Fibroblast of lung (primary cell): Measurements from ENCODE around the gene ANO3. TPM values are rescaled to one million over a fixed set of nuclear protein-coding genes. Genes with fewer than 3 reads are reported as not detected.

Experiments
- DNase-seq, 2 donors: peaks; one replicate each; pipeline versions ENCODE4 v3.0.0 to v3.0.0-alpha.2; 2010; ENCODE audit warnings: low read depth in 2 of 2
- H2AFZ ChIP-seq: 2 replicates; pipeline ENCODE4 v1.5.1; 2012; ENCODE audit warnings: low read length, control low read depth, inconsistent platforms
- H3K27ac ChIP-seq: 2 replicates; pipeline ENCODE4 v1.5.1; 2011; ENCODE audit warnings: low read length, control low read depth; ENCODE audit not compliant: insufficient read depth
- H3K27me3 ChIP-seq: 2 replicates; pipeline ENCODE4 v1.5.1; 2011; ENCODE audit warnings: mild to moderate bottlenecking, low read length; ENCODE audit not compliant: control insufficient read depth, insufficient read depth
- H3K36me3 ChIP-seq: 2 replicates; pipeline ENCODE4 v1.5.1; 2011; ENCODE audit warnings: low read length; ENCODE audit not compliant: control insufficient read depth, insufficient read depth
- H3K4me1 ChIP-seq: 2 replicates; pipeline ENCODE4 v1.5.1; 2011; ENCODE audit warnings: low read length; ENCODE audit not compliant: control insufficient read depth, insufficient read depth; ENCODE audit errors: extremely low read depth
- H3K4me2 ChIP-seq: 2 replicates; pipeline ENCODE4 v1.5.1; 2011; ENCODE audit warnings: low read length, control low read depth; ENCODE audit not compliant: insufficient read depth; ENCODE audit errors: extremely low read depth
- H3K4me3 ChIP-seq, 4 experiments: fragments of 200-600 bp in 1 of 4; sonication (generic) in 1 of 4; replicated peaks in 1 of 4; 2 replicates each; pipeline ENCODE4 v1.5.1; 2011 to 2016; ENCODE audit warnings: low read length in 4 of 4, low read depth in 3 of 4, mild to moderate bottlenecking in 3 of 4, control low read depth in 2 of 4, inconsistent platforms in 1 of 4, mixed read lengths in 1 of 4; ENCODE audit not compliant: insufficient read depth in 1 of 4; ENCODE audit errors: control extremely low read depth in 1 of 4
- H3K79me2 ChIP-seq: 2 replicates; pipeline ENCODE4 v1.5.1; 2012; ENCODE audit warnings: mild to moderate bottlenecking, low read length, inconsistent platforms; ENCODE audit not compliant: control insufficient read depth, insufficient read depth
- H3K9ac ChIP-seq: 2 replicates; pipeline ENCODE4 v1.5.1; 2011; ENCODE audit warnings: mild to moderate bottlenecking, low read length, control low read depth; ENCODE audit not compliant: insufficient read depth
- H3K9me3 ChIP-seq: 2 replicates; pipeline ENCODE4 v1.5.1; 2012; ENCODE audit warnings: low read depth, low read length; ENCODE audit not compliant: control insufficient read depth, insufficient read depth
- H4K20me1 ChIP-seq: 2 replicates; pipeline ENCODE4 v1.5.1; 2011; ENCODE audit warnings: low read length; ENCODE audit not compliant: control insufficient read depth, insufficient read depth; ENCODE audit errors: extremely low read depth
- CTCF ChIP-seq, 2 donors: IDR thresholded peaks in 1 of 2; conservative IDR thresholded peaks in 1 of 2; 1 replicate in 1 of 2; 2 replicates in 1 of 2; pipeline ENCODE4 v1.5.1; 2011 to 2012; ENCODE audit warnings: low read length in 2 of 2, control low read depth in 1 of 2, inconsistent platforms in 1 of 2, low read depth in 1 of 2, mild to moderate bottlenecking in 1 of 2
- EZH2 ChIP-seq: IDR thresholded peaks from 2 replicates; pipeline ENCODE4 v1.5.1; 2012; ENCODE audit warnings: low read length, control low read depth, mild to moderate bottlenecking; ENCODE audit errors: missing control alignments
- polyA plus RNA-seq, 2 donors: library from polyadenylated mRNA; depleted of rRNA in 1 of 2; stranded (reverse) in 1 of 2; unstranded in 1 of 2; fragments of >200 nt; gene quantifications; 2 replicates each; pipeline ENCODE4 v1.2.1, GENCODE V29; 2011 to 2012; ENCODE audit warnings: missing spikeins in 1 of 2
- total RNA-seq: library from RNA; depleted of rRNA; stranded (reverse); fragments of >200 nt; gene quantifications from 2 replicates; pipeline ENCODE4 v1.2.1, GENCODE V29; 2014

Gene ANO3
- total and polyA plus RNA-seq, 2 donors (not counting 1 experiment from before 2014, with no cell fraction given), result 2.2 to 5.1 TPM

DNA sequence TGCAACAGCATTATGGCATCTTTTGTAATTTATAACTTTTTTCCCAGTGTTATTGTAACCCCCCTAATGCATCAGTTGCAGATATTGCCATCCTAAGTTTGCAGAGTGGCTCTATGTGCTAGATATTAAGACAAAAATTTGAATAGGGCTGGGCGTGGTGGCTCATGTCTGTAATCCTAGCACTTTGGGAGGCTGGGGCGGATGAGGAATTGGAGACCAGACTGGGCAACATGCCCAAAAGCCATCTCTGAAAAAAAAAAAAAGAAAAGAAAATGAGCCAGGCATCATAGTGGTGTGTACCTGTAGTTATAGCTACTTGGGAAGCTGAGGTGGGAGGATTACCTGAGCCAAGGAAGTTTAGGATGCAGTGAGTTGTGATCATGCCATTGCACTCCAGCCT is 290.3 kb downstream of the ANO3 start:
- H4K20me1 ChIP-seq, result no peaks in the 10 kb centered on the region
- no peak overlapping the region for H3K9ac ChIP-seq
- TF ChIP-seq EZH2, result no peak
- TF ChIP-seq CTCF (conservative IDR thresholded peaks at IDR 0.05 in 1 of 2, IDR thresholded peaks at IDR 0.05 in 1 of 2; ENCODE audit: low read depth in 1 of 2, low read length in 2 of 2), result no peak
- H3K9me3 ChIP-seq, result no peaks in the 10 kb centered on the region
- H3K4me3 ChIP-seq, result no peak overlapping the region
- no peaks in the 10 kb centered on the region for H3K36me3 ChIP-seq
- H3K4me2 ChIP-seq, result no peak overlapping the region
- no peak for DNase-seq
- no peak overlapping the region for H3K27ac ChIP-seq
- H3K79me2 ChIP-seq, result no peaks in the 10 kb centered on the region
- no peaks in the 10 kb centered on the region for H3K27me3 ChIP-seq
- H3K4me1 ChIP-seq, result no peaks in the 10 kb centered on the region
- no peak overlapping the region for H2AFZ ChIP-seq

- Histone ChIP-seq H3K27ac (no peak overlapping the region), H3K9me3 (no peaks in the 10 kb centered on the region), H3K79me2 (no peaks in the 10 kb centered on the region), H2AFZ (no peak overlapping the region), H3K27me3 (no peaks in the 10 kb centered on the region), H3K4me1 (no peaks in the 10 kb centered on the region), H3K9ac (no peak overlapping the region), H3K36me3 (no peaks in the 10 kb centered on the region), H4K20me1 (no peaks in the 10 kb centered on the region), H3K4me2 (no peak overlapping the region), H3K4me3 (no peak overlapping the region)
- peak; percentile 43 to 52 for DNase-seq
- TF ChIP-seq CTCF (conservative IDR thresholded peaks at IDR 0.05 in 1 of 2, IDR thresholded peaks at IDR 0.05 in 1 of 2; ENCODE audit: low read depth in 1 of 2, low read length in 2 of 2) (no peak), EZH2 (no peak)
Measured at GRCh38 chr11:26623076-26623659, 291.2 kb downstream of the ANO3 start.

DNA sequence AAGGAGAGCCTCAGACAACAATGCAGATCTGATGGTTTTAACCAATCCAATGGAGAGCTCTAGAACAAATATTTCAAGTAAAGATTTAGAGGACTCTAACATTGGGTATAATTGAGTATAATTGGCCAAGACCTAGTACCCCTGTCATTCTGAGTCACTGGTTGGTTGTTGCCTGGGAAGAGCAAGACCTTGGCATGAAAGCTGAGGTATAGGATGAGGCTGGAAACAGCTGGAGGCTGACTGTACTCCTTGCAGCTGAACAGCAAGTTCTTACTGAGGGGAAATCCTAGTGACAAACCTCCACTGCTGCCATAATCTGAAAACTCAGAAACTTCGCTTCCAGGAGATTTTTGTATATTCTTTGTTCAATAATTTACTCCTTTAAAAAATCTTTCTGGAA is 294.4 kb downstream of the ANO3 start:
- no peak overlapping the region for H3K4me2 ChIP-seq
- H3K36me3 ChIP-seq, result no peaks in the 10 kb centered on the region
- no peak overlapping the region for H3K9ac ChIP-seq
- no peak overlapping the region for H3K4me3 ChIP-seq
- TF ChIP-seq CTCF (conservative IDR thresholded peaks at IDR 0.05 in 1 of 2, IDR thresholded peaks at IDR 0.05 in 1 of 2; ENCODE audit: low read depth in 1 of 2, low read length in 2 of 2) (no peak), EZH2 (no peak)
- no peaks in the 10 kb centered on the region for H3K9me3 ChIP-seq
- H3K4me1 ChIP-seq, result no peaks in the 10 kb centered on the region
- H3K79me2 ChIP-seq, result no peaks in the 10 kb centered on the region
- no peaks in the 10 kb centered on the region for H4K20me1 ChIP-seq
- peak; percentile 6 to 59 for DNase-seq
- H3K27me3 ChIP-seq, result no peaks in the 10 kb centered on the region
- H3K27ac ChIP-seq, result no peak overlapping the region
- H2AFZ ChIP-seq, result no peak overlapping the region
